ENCODE measurements around the gene COL6A2. TPM values are rescaled to one million over a fixed set of nuclear protein-coding genes. Genes with fewer than 3 reads are reported as not detected.

Gene COL6A2
- total RNA-seq, 8 experiments from 2014 or later: 2.6 to 153 (median 5.0) TPM

Other genes starting within 250 kb of the COL6A2 start
- 100 to 1,000 TPM in 3 of 8 experiments, 10 to 100 TPM in 5; 12.4 to 184 (median 81.7) TPM for gene COL6A1, start 116.3 kb upstream of the COL6A2 start, total RNA-seq
- 1 to 10 TPM in 3 of 8 experiments, under 1 TPM in 2, not detected in 3; 0.29 to 4.0 (median 1.1) TPM for gene FTCD, start 57.5 kb downstream of the COL6A2 start, total RNA-seq
- 10 to 100 TPM in 6 of 8 experiments, 1 to 10 TPM in 2; 9.5 to 16.8 (median 13.1) TPM for gene SPATC1L, start 86.3 kb downstream of the COL6A2 start, total RNA-seq
- gene LSS, start 130.7 kb downstream of the COL6A2 start, total RNA-seq: 100 to 1,000 TPM in 2 of 8 experiments, 10 to 100 TPM in 6; 24.5 to 177 (median 51.8) TPM
- gene MCM3AP, start 187.5 kb downstream of the COL6A2 start, total RNA-seq: 10 to 100 TPM; 41.5 to 99.3 (median 50.8) TPM
- 10 to 100 TPM; 19.4 to 43.8 (median 32.7) TPM for gene YBEY, start 188.2 kb downstream of the COL6A2 start, total RNA-seq
- gene C21orf58, start 225.8 kb downstream of the COL6A2 start, total RNA-seq: 10 to 100 TPM in 2 of 8 experiments, 1 to 10 TPM in 5, under 1 TPM in 1; 0.92 to 15.3 (median 2.8) TPM
- gene PCNT, start 226.0 kb downstream of the COL6A2 start, total RNA-seq: 10 to 100 TPM in 7 of 8 experiments, 1 to 10 TPM in 1; 8.9 to 49.0 (median 14.3) TPM